Measurements from ENCODE around the gene ZNF337. TPM values are rescaled to one million over a fixed set of nuclear protein-coding genes. Genes with fewer than 3 reads are reported as not detected.

ZNF337 gene
- total RNA-seq, 4 donors from 2014 or later, result 7.1 to 9.4 (median 8.0) TPM

DNA sequence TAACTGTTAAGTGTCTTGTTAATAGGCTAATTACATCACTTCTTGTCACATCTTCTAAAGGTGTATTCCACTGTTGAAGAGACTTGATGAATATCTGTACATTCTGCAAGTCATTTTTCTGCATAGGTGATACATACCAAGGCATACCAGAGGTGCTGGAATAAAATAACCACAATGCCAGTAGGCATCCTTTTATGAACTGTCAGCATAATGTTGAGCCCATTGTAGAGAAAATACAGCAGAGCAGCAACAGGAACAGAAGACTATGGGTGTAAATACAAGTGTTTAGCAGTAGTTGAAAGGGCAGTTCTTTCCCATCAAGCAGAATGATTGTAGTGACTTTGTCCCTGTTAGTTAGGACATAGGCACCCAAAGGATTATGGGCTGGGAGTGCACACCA lies 44.4 kb upstream of the ZNF337 start:
- no peaks in the 10 kb centered on the region for H3K4me1 ChIP-seq
- no peak for DNase-seq
- TF ChIP-seq CTCF (IDR thresholded peaks at IDR 0.05 in 4 of 5, conservative IDR thresholded peaks at IDR 0.05 in 1 of 5), result no peak
- no peak for TF ChIP-seq POLR2A (IDR thresholded peaks at IDR 0.05)
- ATAC-seq, result no peak
- no peaks in the 10 kb centered on the region for H3K36me3 ChIP-seq
- no peaks in the 10 kb centered on the region for H3K27me3 ChIP-seq
- H3K27ac ChIP-seq, result no peak overlapping the region
- H3K9me3 ChIP-seq, result no peaks in the 10 kb centered on the region
- H3K4me3 ChIP-seq, result no peak overlapping the region
- intact Hi-C loops (cut with DNase I; ENCODE audit: low total_unique reads) (no loop called here), in situ Hi-C loops (cut with MboI; ENCODE audit: low sequenced_read_pairs in 4 of 4) (no loop called here)

- ATAC-seq, result no peak
- in situ Hi-C loops (cut with MboI; ENCODE audit: low sequenced_read_pairs in 4 of 4), result no loop called here
These were observed 43.1 kb upstream of the ZNF337 start for GRCh38 chr20:25739615-25740320.

DNA sequence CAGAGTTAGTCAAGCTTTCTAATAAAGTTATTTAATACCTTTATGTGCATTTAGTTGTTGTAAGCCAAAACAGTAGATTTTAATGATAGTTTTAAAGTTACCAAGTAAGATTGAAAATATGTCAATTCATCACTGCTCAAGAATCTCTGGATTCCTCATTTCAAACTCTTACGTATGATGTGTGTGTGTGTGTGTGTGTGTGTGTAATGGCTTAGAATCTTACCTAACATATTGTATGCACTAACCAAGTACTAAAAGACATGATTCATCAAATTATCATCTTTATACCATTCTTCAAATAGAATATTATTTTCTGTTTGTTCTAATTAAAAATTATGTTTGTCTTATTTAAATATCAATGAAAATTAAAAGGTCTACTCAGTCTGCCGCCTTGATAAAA lies 41.5 kb upstream of the ZNF337 start:
- in situ Hi-C loops (cut with MboI; ENCODE audit: low sequenced_read_pairs in 4 of 4), result no loop called here
- intact Hi-C loops (cut with DNase I; ENCODE audit: low total_unique reads), result no loop called here
- Histone ChIP-seq H3K27me3 (no peaks in the 10 kb centered on the region), H3K4me3 (no peak overlapping the region), H3K36me3 (no peaks in the 10 kb centered on the region), H3K27ac (no peak overlapping the region), H3K9me3 (no peaks in the 10 kb centered on the region), H3K4me1 (no peaks in the 10 kb centered on the region)
- no peak for ATAC-seq
- TF ChIP-seq POLR2A (IDR thresholded peaks at IDR 0.05), result no peak
- TF ChIP-seq CTCF (IDR thresholded peaks at IDR 0.05 in 4 of 5, conservative IDR thresholded peaks at IDR 0.05 in 1 of 5), result no peak
- DNase-seq, result no peak

More at GRCh38 chr20:25739615-25740320, 43.1 kb upstream of the ZNF337 start:
- intact Hi-C loops (cut with DNase I; ENCODE audit: low total_unique reads), result no loop called here
- TF ChIP-seq POLR2A (IDR thresholded peaks at IDR 0.05) (no peak), CTCF (IDR thresholded peaks at IDR 0.05 in 4 of 5, conservative IDR thresholded peaks at IDR 0.05 in 1 of 5) (no peak)
- no peak for DNase-seq
- no peak overlapping the region for H3K27ac ChIP-seq
- no peaks in the 10 kb centered on the region for H3K9me3 ChIP-seq
- H3K4me3 ChIP-seq, result no peak overlapping the region
- H3K4me1 ChIP-seq, result no peaks in the 10 kb centered on the region
- no peaks in the 10 kb centered on the region for H3K27me3 ChIP-seq
- no peaks in the 10 kb centered on the region for H3K36me3 ChIP-seq

- no peak for DNase-seq
- no peak for ATAC-seq
- no peak for TF ChIP-seq CTCF (IDR thresholded peaks at IDR 0.05 in 4 of 5, conservative IDR thresholded peaks at IDR 0.05 in 1 of 5)
- TF ChIP-seq POLR2A (IDR thresholded peaks at IDR 0.05), result no peak
- Histone ChIP-seq H3K36me3 (no peaks in the 10 kb centered on the region), H3K9me3 (no peaks in the 10 kb centered on the region), H3K4me1 (no peaks in the 10 kb centered on the region), H3K27ac (no peak overlapping the region), H3K27me3 (no peaks in the 10 kb centered on the region), H3K4me3 (no peak overlapping the region)
- intact Hi-C loops (cut with DNase I; ENCODE audit: low total_unique reads), result no loop called here
- in situ Hi-C loops (cut with MboI; ENCODE audit: low sequenced_read_pairs in 4 of 4), result no loop called here
These were observed 37.2 kb upstream of the ZNF337 start for GRCh38 chr20:25733903-25734302.

GRCh38 chr20:25730862-25731261 lies 34.2 kb upstream of the ZNF337 start:
- no peak for TF ChIP-seq POLR2A (IDR thresholded peaks at IDR 0.05)
- no peak for TF ChIP-seq CTCF (IDR thresholded peaks at IDR 0.05 in 4 of 5, conservative IDR thresholded peaks at IDR 0.05 in 1 of 5)
- Histone ChIP-seq H3K4me1 (no peaks in the 10 kb centered on the region), H3K27ac (no peak overlapping the region), H3K4me3 (no peak overlapping the region), H3K9me3 (peaks cover 0 to 6% (median 0%) of the 10 kb centered on the region in 3 donors), H3K36me3 (no peaks in the 10 kb centered on the region), H3K27me3 (no peaks in the 10 kb centered on the region)
- in situ Hi-C loops (cut with MboI; ENCODE audit: low sequenced_read_pairs in 4 of 4), result no loop called here
- ATAC-seq (no peak), DNase-seq (no peak)
- intact Hi-C loops (cut with DNase I; ENCODE audit: low total_unique reads), result no loop called here

All from gastrocnemius medialis (tissue), 4 donors.